HUDEP-2 (cell line): ENCODE data around the gene OXSR1.
"Not testable (repeated sequence)": the region's sequence is repeated elsewhere in the genome, so short reads cannot be mapped to it uniquely, and the experiment has no call there.

ENCODE experiments used
- DNase-seq, 76 experiments: peaks; one replicate each; lab custom pipeline; 2025; ENCODE audit not compliant: unreplicated experiment in 76 of 76; lab: John Stamatoyannopoulos, UW

OXSR1 gene

GRCh38 chr3:38264779-38265178 is 99.4 kb downstream of the OXSR1 start:
- DNase-seq: no peak

DNA sequence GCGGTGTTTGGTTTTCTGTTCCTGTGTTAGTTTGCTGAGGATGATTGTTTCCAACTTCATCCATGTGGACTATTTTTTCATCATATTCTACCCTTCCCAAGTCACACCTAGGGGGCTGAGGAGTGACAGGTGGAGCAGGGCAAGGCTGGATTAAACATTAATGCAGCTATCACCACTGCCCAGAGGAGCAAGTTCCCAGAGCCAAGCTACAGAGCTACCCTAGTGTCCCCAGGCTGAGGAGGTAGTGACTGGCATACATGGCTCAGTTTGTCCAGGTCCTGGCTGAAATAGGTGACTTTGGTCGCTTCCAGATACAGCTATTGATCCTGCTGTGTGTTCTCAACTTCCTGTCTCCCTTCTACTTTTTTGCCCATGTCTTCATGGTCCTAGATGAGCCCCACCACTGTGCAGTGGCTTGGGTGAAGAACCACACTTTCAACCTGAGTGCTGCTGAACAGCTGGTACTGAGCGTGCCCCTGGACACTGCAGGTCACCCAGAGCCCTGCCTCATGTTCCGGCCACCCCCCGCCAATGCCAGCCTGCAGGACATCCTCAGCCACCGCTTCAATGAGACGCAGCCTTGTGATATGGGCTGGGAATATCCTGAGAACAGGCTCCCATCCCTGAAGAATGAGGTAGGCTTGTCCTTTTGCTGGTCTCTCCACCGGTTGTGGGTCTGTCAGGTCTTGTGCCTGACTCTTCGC is 100.4 kb downstream of the OXSR1 start, which contains the start of gene SLC22A13:
Gene SLC22A13, plus strand, starts transcription at position 209 of the 704 bp plus-strand sequence. Its CDS starts 49 bp downstream, at position 258.
- DNase-seq: no peak

- DNase-seq: no peak
These were observed 101.5 kb downstream of the OXSR1 start for GRCh38 chr3:38266810-38267209.

DNA sequence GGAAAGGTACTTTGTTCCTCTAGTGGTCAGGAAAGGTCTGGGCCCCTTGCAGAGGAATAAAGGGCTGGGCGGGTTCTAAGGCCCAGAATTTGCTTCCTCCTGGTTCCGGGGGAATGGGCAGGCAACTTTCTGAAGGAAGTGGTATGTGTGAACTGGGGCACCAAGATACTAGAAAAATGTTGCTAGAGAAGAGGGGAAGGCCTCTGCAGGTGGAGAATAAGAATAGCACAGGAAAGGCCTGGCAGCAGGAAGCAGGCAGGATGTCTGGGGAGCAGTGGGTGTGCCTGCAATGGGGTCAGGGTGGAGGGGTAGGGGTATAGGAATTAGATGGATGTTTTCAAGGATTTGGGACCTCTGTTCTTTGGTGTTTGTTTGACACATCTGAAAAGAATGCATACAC is 102.3 kb downstream of the OXSR1 start:
- no peak for DNase-seq

- no peak for DNase-seq
These were observed 102.8 kb downstream of the OXSR1 start for GRCh38 chr3:38268087-38268486.

GRCh38 chr3:38268522-38268921 is 103.2 kb downstream of the OXSR1 start:
- DNase-seq: no peak

GRCh38 chr3:38270606-38271005 is 105.3 kb downstream of the OXSR1 start:
- no peak for DNase-seq

DNA sequence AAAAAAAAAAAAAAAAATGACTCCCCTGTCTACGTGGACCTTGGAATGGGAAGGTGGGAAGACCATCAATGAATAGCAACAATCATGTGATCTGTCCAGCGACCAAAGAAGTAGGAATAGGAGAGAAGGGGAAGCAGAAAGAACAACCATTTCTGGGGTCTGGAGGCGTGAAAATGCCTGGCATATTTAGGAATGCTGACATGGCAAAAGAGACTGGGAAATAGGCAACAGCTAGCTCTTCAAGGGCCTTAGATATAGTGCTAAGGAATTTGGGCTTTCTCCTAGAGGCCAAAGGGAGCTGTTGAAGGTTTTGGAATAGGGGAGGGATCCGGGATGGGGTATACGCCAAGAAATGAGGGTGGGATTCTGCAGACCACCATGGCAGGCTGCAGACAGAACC is 106.2 kb downstream of the OXSR1 start:
- DNase-seq: no peak

GRCh38 chr3:38274864-38275649 is 109.7 kb downstream of the OXSR1 start:
- no peak for DNase-seq

- DNase-seq: no peak
These were observed 110.3 kb downstream of the OXSR1 start for GRCh38 chr3:38275658-38276057.

GRCh38 chr3:38276081-38276916 is 111.0 kb downstream of the OXSR1 start:
- DNase-seq: no peak

- DNase-seq: no peak
These were observed 111.7 kb downstream of the OXSR1 start for GRCh38 chr3:38276917-38277630.

- DNase-seq: no peak
These were observed 113.5 kb downstream of the OXSR1 start for GRCh38 chr3:38278841-38279240.

DNA sequence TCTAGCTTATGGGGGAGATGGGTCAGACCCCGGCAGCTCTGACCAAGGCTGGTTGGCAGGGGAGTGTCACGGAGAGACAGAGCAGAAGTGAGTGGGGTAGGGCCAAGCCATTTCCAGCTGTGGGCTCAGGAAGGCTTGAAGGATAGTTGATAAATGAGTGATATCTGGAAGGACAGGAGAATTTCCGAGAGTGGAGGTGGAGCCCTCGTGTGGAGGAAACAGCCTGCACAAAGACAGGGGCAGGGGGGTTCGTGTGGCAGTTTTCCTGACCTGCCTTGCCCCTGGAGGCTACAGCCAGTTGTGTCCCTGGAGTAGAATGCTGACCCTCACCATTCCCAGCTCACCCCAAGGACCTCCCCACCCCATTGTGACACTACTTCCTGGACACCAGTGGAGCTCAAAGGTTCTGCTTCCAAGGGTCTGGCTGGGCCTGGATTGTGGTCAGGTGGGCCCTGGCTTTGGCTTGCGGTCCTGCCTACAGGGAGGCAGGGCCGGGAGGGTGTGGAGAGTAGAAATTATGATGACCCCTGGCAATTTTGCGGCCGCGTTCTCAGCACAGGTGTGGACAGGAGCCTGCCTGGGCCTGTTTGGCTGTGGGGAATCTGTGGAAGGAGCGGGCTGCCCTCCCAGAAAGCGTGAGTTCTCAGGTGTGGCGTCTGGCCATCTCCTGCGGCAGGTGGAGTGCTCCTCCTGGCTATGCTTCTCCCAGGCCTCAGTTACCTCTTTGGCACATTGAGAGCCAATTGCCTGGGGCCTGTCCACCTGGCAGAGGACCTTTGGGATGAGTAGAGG is 116.8 kb downstream of the OXSR1 start, which contains the start of gene SLC22A14:
Gene SLC22A14, plus strand, starts transcription at position 400 of the 792 bp plus-strand sequence. CDS start 23,733 bp downstream, outside the sequence.
- peak in 7 of 76 experiments; percentile 2 to 24 (median 16) for DNase-seq

DNA sequence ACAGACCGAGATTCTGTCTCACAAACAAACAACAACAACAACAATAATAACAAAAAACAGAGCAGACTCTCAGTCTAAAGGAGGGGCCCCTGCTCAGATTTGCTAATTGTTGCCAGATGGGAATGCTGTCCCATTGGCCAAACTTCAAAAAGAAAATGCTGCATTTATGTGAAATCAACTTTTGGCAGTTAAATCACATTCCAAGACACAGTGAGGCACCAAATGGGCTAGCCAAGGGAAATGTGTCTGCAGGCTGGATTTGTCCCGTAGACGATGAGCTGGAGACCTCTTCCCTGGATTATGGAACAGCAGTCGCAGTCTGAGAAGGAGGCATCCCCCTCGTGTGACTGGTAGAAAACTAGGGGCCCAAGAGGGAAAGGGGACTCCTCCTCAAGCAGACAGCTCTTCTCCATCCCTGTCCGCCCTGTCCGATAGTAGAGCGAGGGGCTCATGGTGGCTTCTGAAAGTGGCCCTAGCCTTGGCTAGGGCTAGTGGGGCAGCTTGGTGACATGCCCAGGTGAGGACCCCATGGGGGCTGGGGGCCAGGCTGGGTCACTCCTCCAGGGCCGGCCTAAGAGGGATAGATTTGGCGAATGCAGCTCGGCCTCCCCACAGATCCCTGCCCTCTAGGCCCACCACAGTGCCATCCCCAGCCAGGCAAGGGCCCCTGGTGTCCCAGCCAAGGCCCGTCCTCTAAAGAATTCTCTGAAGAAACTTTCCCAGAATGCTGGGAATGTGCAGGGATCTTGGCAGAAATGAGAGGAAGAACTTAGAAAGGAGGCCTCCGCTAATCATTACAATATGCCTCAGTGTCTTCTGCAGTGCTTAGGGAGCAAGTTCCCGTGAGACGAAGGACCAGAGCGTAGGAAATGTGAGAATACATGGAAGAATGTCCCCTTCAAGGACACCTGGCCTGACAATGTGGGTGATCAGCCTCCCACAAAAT is 118.7 kb downstream of the OXSR1 start:
- no peak for DNase-seq

DNA sequence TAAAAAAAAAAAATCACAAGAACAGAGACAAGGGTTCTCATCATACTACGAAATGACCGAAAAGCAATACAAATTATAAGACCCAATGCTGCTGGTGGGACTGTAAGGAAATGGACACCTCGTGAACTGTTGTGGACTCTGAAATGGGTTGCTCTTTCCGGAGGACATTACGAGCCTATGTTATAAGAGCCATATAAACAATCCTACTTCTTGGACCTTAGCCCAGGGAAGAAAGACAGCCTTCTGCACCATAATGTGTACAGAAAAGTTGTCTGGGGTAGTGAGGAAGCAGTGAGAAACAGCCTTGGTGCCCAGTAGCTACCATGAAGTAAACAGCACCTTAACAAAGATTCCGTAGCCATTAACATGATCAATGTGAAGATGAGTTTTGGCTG is 119.4 kb downstream of the OXSR1 start:
- DNase-seq: no peak

DNA sequence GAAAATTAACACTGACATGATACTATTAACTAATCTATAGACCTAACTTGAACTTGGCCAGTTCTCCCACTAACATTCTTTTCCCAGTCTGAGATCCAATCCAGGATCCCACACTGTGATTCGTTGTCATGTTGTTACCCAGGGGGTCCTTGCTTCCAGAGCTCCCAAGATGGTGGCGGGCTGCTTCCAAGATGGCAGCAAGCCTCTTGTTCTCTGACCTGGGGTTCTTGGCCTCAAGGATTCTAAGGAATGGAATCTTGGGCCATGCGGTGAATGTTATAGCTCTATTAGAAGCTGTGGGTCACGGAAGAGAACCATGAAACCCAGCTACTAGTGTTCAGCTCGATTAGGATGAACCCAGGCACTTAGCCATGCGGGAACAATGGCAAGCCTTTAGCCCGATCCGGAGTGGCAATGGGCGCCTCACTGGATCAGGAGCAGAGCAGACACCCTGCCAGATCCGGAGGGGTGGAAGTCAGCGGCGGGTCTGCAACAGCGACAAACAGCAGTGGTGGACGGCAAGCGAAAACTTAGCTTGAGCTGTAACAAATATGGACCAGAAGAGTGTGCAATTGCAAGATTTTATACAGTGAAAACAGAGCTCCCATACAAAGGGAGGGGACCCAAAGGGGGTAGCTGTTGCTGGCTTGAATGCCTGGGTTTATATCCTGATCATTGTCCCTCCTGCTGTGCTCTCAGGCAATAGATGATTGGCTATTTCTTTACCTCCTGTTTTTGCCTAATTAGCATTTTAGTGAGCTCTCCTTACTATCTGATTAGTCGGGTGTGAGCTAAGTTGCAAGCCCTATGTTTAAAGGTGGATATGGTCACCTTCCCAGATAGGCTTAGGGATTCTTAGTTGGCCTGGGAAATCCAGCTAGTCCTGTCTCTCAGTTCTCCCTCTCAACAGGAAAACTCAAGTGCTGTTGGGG is 124.2 kb downstream of the OXSR1 start:
- DNase-seq: not testable (repeated sequence)
